K562 (cell line): ENCODE data around the gene EVL. TPM values are rescaled to one million over a fixed set of nuclear protein-coding genes. Genes with fewer than 3 reads are reported as not detected.

Source experiments
- ARID1B ChIP-seq: fragments of 450-650 bp; IDR thresholded peaks from 2 replicates; pipeline ENCODE4 v1.6.1; 2016; ENCODE audit warnings: antibody characterized with exemption, mild to moderate bottlenecking, inconsistent platforms
- BRD4 ChIP-seq: fragments of 200-600 bp; sonication (generic); IDR thresholded peaks from 2 replicates; pipeline ENCODE4 v1.6.1; 2017; ENCODE audit warnings: inconsistent platforms
- CAMTA2 ChIP-seq: fragments of 250-450 bp; sonication (Bioruptor Pico); conservative IDR thresholded peaks from 2 replicates; pipeline ENCODE4 v1.5.1; 2022
- ETV6 ChIP-seq, 3 experiments: fragments of 150-350 bp in 1 of 3; sonication (generic) in 1 of 3; formaldehyde crosslinking in 1 of 3; IDR thresholded peaks; 2 replicates each; pipeline versions ENCODE4 v1.6.1 to v1.8.0; 2014 to 2022; ENCODE audit warnings: borderline replicate concordance in 2 of 3, low read depth in 2 of 3, antibody characterized with exemption in 1 of 3, low read length in 1 of 3, mild to moderate bottlenecking in 1 of 3, missing genetic modification reagents in 1 of 3
- FOXJ2 ChIP-seq: fragments of 200-800 bp; sonication (Bioruptor generic); IDR thresholded peaks from 2 replicates; pipeline ENCODE4 v1.6.1; 2016; ENCODE audit warnings: missing genetic modification characterization, missing compliant biosample characterization
- HDAC8 ChIP-seq: fragments of 450-650 bp; IDR thresholded peaks from 2 replicates; pipeline ENCODE4 v1.6.1; 2016; ENCODE audit warnings: mild to moderate bottlenecking, missing genetic modification characterization, moderate library complexity, missing compliant biosample characterization
- KLF6 ChIP-seq: fragments of 250-450 bp; sonication (Bioruptor Pico); IDR thresholded peaks from 2 replicates; pipeline ENCODE4 v1.4.0; 2020; ENCODE audit warnings: mild to moderate bottlenecking, moderate library complexity, borderline replicate concordance
- POLR3A ChIP-seq: IDR thresholded peaks from 2 replicates; pipeline ENCODE4 v1.6.1; 2011; ENCODE audit warnings: borderline replicate concordance, mild to moderate bottlenecking, moderate library complexity; ENCODE audit not compliant: insufficient read length, insufficient read depth; ENCODE audit errors: extremely low read depth
- PPARD ChIP-seq: fragments of 250-450 bp; sonication (Bioruptor Pico); IDR thresholded peaks from 2 replicates; pipeline ENCODE4 v1.8.0; 2022; ENCODE audit warnings: inconsistent platforms, mild to moderate bottlenecking, moderate library complexity
- RFX7 ChIP-seq: fragments of 250-450 bp; sonication (Bioruptor Pico); IDR thresholded peaks from 2 replicates; pipeline ENCODE4 v1.5.1; 2021; ENCODE audit warnings: mild to moderate bottlenecking
- SAP30 ChIP-seq: fragments of 200-600 bp; sonication (generic); IDR thresholded peaks from 2 replicates; pipeline ENCODE4 v1.6.1; 2012; ENCODE audit warnings: borderline replicate concordance, low read depth, mild to moderate bottlenecking, moderate library complexity, low read length, control low read depth, inconsistent platforms; ENCODE audit not compliant: insufficient read depth, poor library complexity, severe bottlenecking
- SETDB1 ChIP-seq: IDR thresholded peaks from one replicate; pipeline ENCODE4 v1.6.1; 2012; ENCODE audit warnings: low read length, control low read depth, inconsistent platforms
- TRIM28 ChIP-seq: fragments of 450-650 bp; IDR thresholded peaks from 2 replicates; pipeline ENCODE4 v1.6.1; 2017
- ZBTB49 ChIP-seq: sonication (generic); formaldehyde crosslinking; IDR thresholded peaks from 2 replicates; pipeline ENCODE4 v1.8.0; 2022; ENCODE audit warnings: missing genetic modification reagents, mild to moderate bottlenecking, borderline replicate concordance
- ZNF707 ChIP-seq: fragments of 250-450 bp; sonication (Bioruptor Pico); conservative IDR thresholded peaks from 2 replicates; pipeline ENCODE4 v1.8.0; 2022; ENCODE audit warnings: inconsistent platforms, mild to moderate bottlenecking, moderate library complexity
- ZNF79 ChIP-seq: fragments of 250-450 bp; sonication (Bioruptor Pico); IDR thresholded peaks from 2 replicates; pipeline ENCODE4 v1.4.0; 2020; ENCODE audit warnings: low read depth, mild to moderate bottlenecking, moderate library complexity
- polyA plus RNA-seq, 8 experiments: library from polyadenylated mRNA; depleted of rRNA in 4 of 8; stranded (reverse) in 5 of 8; unstranded in 3 of 8; fragments of >200 nt; fragmentation: Nextera tagmentation in 2 of 8; fragmentation: Illumina TruSeq in 1 of 8; extraction: Ambion mirVana in 2 of 8; extraction: Trizol in 1 of 8; gene quantifications; 2 replicates each; pipeline versions ENCODE4 v1.2.1 to v1.2.3, GENCODE V29; 2011 to 2014; ENCODE audit warnings: inconsistent platforms in 1 of 8, missing spikeins in 1 of 8
- total RNA-seq, 7 experiments: library from RNA; depleted of rRNA in 6 of 7; stranded (reverse); fragments of >200 nt in 6 of 7; fragmentation: Illumina TruSeq in 2 of 7; extraction: Trizol in 2 of 7; gene quantifications; 2 replicates each; pipeline versions ENCODE4 v1.2.1 to v1.2.3, GENCODE V29; 2011 to 2021; ENCODE audit warnings: low replicate concordance in 1 of 7
- TF ChIP-seq, protein P1 (sequence below): IDR thresholded peaks from 3 replicates; pipeline ENCODE4 v1.6.1; 2011; ENCODE audit warnings: borderline replicate concordance, mild to moderate bottlenecking, moderate library complexity; ENCODE audit not compliant: insufficient read length; ENCODE audit errors: extremely low read depth

EVL gene
- total and polyA plus RNA-seq, 9 of the 15 experiments (the other 6 are each of a cell fraction or from before 2014, with no cell fraction given), result 2.9 to 43.4 (median 23.9) TPM

- TF ChIP-seq, protein P1, sequence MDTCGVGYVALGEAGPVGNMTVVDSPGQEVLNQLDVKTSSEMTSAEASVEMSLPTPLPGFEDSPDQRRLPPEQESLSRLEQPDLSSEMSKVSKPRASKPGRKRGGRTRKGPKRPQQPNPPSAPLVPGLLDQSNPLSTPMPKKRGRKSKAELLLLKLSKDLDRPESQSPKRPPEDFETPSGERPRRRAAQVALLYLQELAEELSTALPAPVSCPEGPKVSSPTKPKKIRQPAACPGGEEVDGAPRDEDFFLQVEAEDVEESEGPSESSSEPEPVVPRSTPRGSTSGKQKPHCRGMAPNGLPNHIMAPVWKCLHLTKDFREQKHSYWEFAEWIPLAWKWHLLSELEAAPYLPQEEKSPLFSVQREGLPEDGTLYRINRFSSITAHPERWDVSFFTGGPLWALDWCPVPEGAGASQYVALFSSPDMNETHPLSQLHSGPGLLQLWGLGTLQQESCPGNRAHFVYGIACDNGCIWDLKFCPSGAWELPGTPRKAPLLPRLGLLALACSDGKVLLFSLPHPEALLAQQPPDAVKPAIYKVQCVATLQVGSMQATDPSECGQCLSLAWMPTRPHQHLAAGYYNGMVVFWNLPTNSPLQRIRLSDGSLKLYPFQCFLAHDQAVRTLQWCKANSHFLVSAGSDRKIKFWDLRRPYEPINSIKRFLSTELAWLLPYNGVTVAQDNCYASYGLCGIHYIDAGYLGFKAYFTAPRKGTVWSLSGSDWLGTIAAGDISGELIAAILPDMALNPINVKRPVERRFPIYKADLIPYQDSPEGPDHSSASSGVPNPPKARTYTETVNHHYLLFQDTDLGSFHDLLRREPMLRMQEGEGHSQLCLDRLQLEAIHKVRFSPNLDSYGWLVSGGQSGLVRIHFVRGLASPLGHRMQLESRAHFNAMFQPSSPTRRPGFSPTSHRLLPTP, result no peak
- TF ChIP-seq RFX7 (CRISPR knock-in tag) (no peak), KLF6 (CRISPR knock-in tag) (no peak), HDAC8 (tag) (no peak), BRD4 (no peak), ZBTB49 (CRISPR knock-in tag) (no peak), ZNF707 (CRISPR knock-in tag) (no peak), SAP30 (no peak), FOXJ2 (tag) (no peak), ETV6 (IDR thresholded peaks at IDR 0.05; ENCODE audit: borderline replicate concordance in 1 of 2, low read depth in 2 of 2, low read length in 1 of 2) (no peak), ETV6 (CRISPR knock-in tag; IDR thresholded peaks at IDR 0.05; ENCODE audit: borderline replicate concordance) (no peak), POLR3A (no peak), ZNF79 (CRISPR knock-in tag) (no peak), TRIM28 (no peak), CAMTA2 (CRISPR knock-in tag) (no peak), ARID1B (no peak), PPARD (CRISPR knock-in tag) (no peak), SETDB1 (no peak)
Measured at GRCh38 chr14:100017553-100017952, 47.7 kb upstream of the EVL start (continued).
